Calu3 (cell line): Measurements from ENCODE around the gene CCDC124. TPM values are rescaled to one million over a fixed set of nuclear protein-coding genes. Genes with fewer than 3 reads are reported as not detected.

Experiments
- BruUV-seq: library from RNA; stranded (reverse); fragments of 400-500 nt; replicated peaks from 2 replicates; lab custom pipeline; 2021; lab: Mats Ljungman, UMichigan
- CTCF ChIA-PET: fragments of 300-600 bp; sonication (Branson Sonifier 250); formaldehyde crosslinking; loops from one replicate; lab custom pipeline; 2022; ENCODE audit warnings: antibody characterized with exemption; lab: Charles Lee
- DNase-seq: peaks from one replicate; pipeline ENCODE4 v3.0.0; 2022
- H3K27ac Mint-ChIP-seq: one replicate; pipeline ENCODE4 v1.8.0; 2022; ENCODE audit warnings: mixed read lengths; ENCODE audit not compliant: unreplicated experiment
- H3K27me3 Mint-ChIP-seq: one replicate; pipeline ENCODE4 v1.8.0; 2022; ENCODE audit warnings: mixed read lengths; ENCODE audit not compliant: unreplicated experiment
- H3K36me3 Mint-ChIP-seq: one replicate; pipeline ENCODE4 v1.8.0; 2022; ENCODE audit warnings: mild to moderate bottlenecking, moderate library complexity, mixed read lengths; ENCODE audit not compliant: insufficient read depth, unreplicated experiment
- H3K4me1 Mint-ChIP-seq: one replicate; pipeline ENCODE4 v1.8.0; 2022; ENCODE audit warnings: mild to moderate bottlenecking, low read depth, mixed read lengths; ENCODE audit not compliant: unreplicated experiment
- H3K4me3 Mint-ChIP-seq: one replicate; pipeline ENCODE4 v1.8.0; 2022; ENCODE audit warnings: mild to moderate bottlenecking, low read depth, moderate library complexity, mixed read lengths; ENCODE audit not compliant: unreplicated experiment
- H3K9me3 Mint-ChIP-seq: one replicate; pipeline ENCODE4 v1.8.0; 2022; ENCODE audit warnings: low read depth, mixed read lengths; ENCODE audit not compliant: unreplicated experiment
- CTCF ChIP-seq: fragments of 200-600 bp; IDR thresholded peaks from one replicate; pipeline ENCODE4 v1.8.0; 2022; ENCODE audit warnings: antibody characterized with exemption; ENCODE audit not compliant: unreplicated experiment
- intact Hi-C: fragments of 100-400 bp; cut with micrococcal nuclease; formaldehyde crosslinking; loops from one replicate; pipeline ENCODE4 v1.10.0; 2022; ENCODE audit not compliant: unreplicated experiment
- total RNA-seq: library from RNA; stranded (reverse); gene quantifications from 2 replicates; pipeline ENCODE4 v1.2.3, GENCODE V29; 2022

CCDC124 gene
- total RNA-seq, 1 experiment from 2014 or later, result 51.1 TPM

- no peak for DNase-seq
- no peaks in the 10 kb centered on the region for H3K9me3 Mint-ChIP-seq
- H3K36me3 Mint-ChIP-seq, result no peaks in the 10 kb centered on the region
- peaks cover 22% of the 10 kb centered on the region for H3K27me3 Mint-ChIP-seq
- no peaks in the 10 kb centered on the region for H3K4me1 Mint-ChIP-seq
- TF ChIP-seq CTCF, result no peak
- H3K4me3 Mint-ChIP-seq, result no peak overlapping the region
- CTCF ChIA-PET, result no interaction called here
- H3K27ac Mint-ChIP-seq, result no peak overlapping the region
- intact Hi-C loops, result no loop called here
- BruUV-seq, result no TSS peak
Measured at GRCh38 chr19:17975032-17975431, 42.2 kb downstream of the CCDC124 start.

GRCh38 chr19:17977021-17977420 lies 44.2 kb downstream of the CCDC124 start:
- H3K4me3 Mint-ChIP-seq, result no peak overlapping the region
- no peak for DNase-seq
- no peaks in the 10 kb centered on the region for H3K36me3 Mint-ChIP-seq
- intact Hi-C loops, result no loop called here
- no peaks in the 10 kb centered on the region for H3K9me3 Mint-ChIP-seq
- H3K27me3 Mint-ChIP-seq, result peaks cover 41% of the 10 kb centered on the region
- H3K27ac Mint-ChIP-seq, result no peak overlapping the region
- no peaks in the 10 kb centered on the region for H3K4me1 Mint-ChIP-seq
- CTCF ChIA-PET, result no interaction called here
- TF ChIP-seq CTCF, result no peak
- no TSS peak for BruUV-seq

- no peak for TF ChIP-seq CTCF
- no peaks in the 10 kb centered on the region for H3K36me3 Mint-ChIP-seq
- H3K9me3 Mint-ChIP-seq, result no peaks in the 10 kb centered on the region
- intact Hi-C loops, result no loop called here
- no peak for DNase-seq
- H3K4me3 Mint-ChIP-seq, result no peak overlapping the region
- no TSS peak for BruUV-seq
- no peaks in the 10 kb centered on the region for H3K4me1 Mint-ChIP-seq
- CTCF ChIA-PET, result no interaction called here
- peaks cover 46% of the 10 kb centered on the region for H3K27me3 Mint-ChIP-seq
- no peak overlapping the region for H3K27ac Mint-ChIP-seq
Measured at GRCh38 chr19:17977488-17977887, 44.7 kb downstream of the CCDC124 start.

DNA sequence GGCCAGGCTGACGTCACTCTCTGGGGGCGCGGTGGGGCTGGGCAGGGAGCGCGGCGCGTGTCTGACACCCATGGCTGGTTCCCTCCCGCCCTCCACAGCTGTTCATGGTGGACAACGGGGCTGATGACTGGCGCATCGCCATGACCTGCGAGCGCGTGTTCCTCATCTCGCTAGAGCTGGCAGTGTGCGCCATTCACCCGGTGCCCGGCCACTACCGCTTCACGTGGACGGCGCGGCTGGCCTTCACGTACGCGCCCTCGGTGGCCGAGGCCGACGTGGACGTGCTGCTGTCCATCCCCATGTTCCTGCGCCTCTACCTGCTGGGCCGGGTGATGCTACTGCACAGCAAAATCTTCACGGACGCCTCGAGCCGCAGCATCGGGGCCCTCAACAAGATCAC lies 48.8 kb downstream of the CCDC124 start:
- no peak overlapping the region for H3K4me3 Mint-ChIP-seq
- CTCF ChIA-PET, result no interaction called here
- no peak for TF ChIP-seq CTCF

DNA sequence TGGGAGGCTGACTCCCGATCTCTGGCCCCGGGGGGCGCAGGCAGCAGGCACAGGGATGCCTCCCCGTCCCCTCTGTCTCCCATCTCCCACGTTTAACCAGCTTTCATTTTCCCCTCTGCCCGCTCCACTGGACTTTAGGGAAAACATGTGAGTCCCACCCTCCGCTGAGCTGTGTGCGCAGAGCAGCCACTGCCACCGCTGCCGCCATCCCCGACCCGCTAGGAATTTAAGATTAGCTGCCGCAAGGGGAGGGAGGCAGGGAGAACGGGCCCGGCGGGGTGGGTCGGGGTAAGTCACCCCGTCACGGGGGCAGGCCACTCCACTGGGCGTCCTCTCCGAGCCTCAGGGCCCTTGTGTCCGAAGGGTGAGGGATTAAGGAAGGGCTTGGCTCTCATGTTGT lies 49.6 kb downstream of the CCDC124 start:
- intact Hi-C loops, result no loop called here
- DNase-seq, result no peak
- no peak for TF ChIP-seq CTCF
- CTCF ChIA-PET, result no interaction called here
- no peaks in the 10 kb centered on the region for H3K36me3 Mint-ChIP-seq
- H3K9me3 Mint-ChIP-seq, result no peaks in the 10 kb centered on the region
- H3K27me3 Mint-ChIP-seq, result peaks cover 39% of the 10 kb centered on the region
- no peak overlapping the region for H3K4me3 Mint-ChIP-seq
- no peak overlapping the region for H3K27ac Mint-ChIP-seq
- H3K4me1 Mint-ChIP-seq, result no peaks in the 10 kb centered on the region
- no TSS peak for BruUV-seq

More for the DNA sequence above, 48.8 kb downstream of the CCDC124 start:
- intact Hi-C loops, result no loop called here
- no peaks in the 10 kb centered on the region for H3K4me1 Mint-ChIP-seq
- BruUV-seq, result no TSS peak
- peaks cover 42% of the 10 kb centered on the region for H3K27me3 Mint-ChIP-seq
- no peaks in the 10 kb centered on the region for H3K36me3 Mint-ChIP-seq
- DNase-seq, result no peak
- H3K27ac Mint-ChIP-seq, result no peak overlapping the region
- H3K9me3 Mint-ChIP-seq, result no peaks in the 10 kb centered on the region
